ENCODE data around the gene PCDHGB4.
"Not testable (repeated sequence)": the region's sequence is repeated elsewhere in the genome, so short reads cannot be mapped to it uniquely, and the experiment has no call there.

The PCDHGB4 gene

GRCh38 chr5:141432726-141433125 lies 45.2 kb downstream of the PCDHGB4 start:
- not testable (repeated sequence) for DNase-seq

GRCh38 chr5:141434006-141434405 lies 46.5 kb downstream of the PCDHGB4 start:
- DNase-seq, result no peak

GRCh38 chr5:141437221-141437620 lies 49.7 kb downstream of the PCDHGB4 start:
- no peak for DNase-seq

GRCh38 chr5:141439411-141440141 lies 52.1 kb downstream of the PCDHGB4 start:
- no peak for DNase-seq
